ENCODE data around the gene FBRSL1.

FBRSL1 gene

DNA sequence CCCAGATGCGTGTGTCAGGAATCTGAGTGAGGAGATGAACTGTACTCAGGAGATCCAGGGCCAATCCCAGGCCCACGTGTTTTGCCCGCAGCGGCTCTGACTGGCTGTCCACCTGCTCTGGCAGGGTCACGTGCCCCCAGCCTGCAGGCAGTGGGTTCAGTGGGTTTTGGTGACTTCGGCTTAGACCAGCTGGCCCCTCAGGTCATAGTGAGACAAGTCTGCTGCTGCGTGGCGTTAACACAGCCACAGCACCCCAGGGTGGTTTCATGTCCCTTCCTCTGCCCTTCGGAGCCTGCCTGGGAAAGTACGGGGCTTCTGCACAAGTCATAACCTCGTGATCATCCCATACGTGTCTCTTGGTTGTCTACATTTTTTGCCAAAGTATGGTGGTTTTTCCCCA, 2.6 kb downstream of the FBRSL1 start:
- Histone ChIP-seq H3K79me2 (ENCODE audit: insufficient read depth, low read depth) (no peaks in the 10 kb centered on the region), H3K4me2 (no peak overlapping the region), H3K27ac (no peak overlapping the region), H4K20me1 (ENCODE audit: insufficient read depth) (no peaks in the 10 kb centered on the region), H3K9ac (no peak overlapping the region), H3K27me3 (ENCODE audit: insufficient read depth, low read depth) (no peaks in the 10 kb centered on the region; the same call in 1 of the 2 replicates), H3K4me1 (ENCODE audit: low read depth, poor library complexity, severe bottlenecking) (no peaks in the 10 kb centered on the region), H3K36me3 (ENCODE audit: insufficient read depth) (no peaks in the 10 kb centered on the region), H2AFZ (ENCODE audit: low read depth) (no peak overlapping the region), H3K4me3 (IDR thresholded peaks at IDR 0.05; ENCODE audit: insufficient read depth, low read depth, low read length) (no peak overlapping the region)
- TF ChIP-seq, protein P1, sequence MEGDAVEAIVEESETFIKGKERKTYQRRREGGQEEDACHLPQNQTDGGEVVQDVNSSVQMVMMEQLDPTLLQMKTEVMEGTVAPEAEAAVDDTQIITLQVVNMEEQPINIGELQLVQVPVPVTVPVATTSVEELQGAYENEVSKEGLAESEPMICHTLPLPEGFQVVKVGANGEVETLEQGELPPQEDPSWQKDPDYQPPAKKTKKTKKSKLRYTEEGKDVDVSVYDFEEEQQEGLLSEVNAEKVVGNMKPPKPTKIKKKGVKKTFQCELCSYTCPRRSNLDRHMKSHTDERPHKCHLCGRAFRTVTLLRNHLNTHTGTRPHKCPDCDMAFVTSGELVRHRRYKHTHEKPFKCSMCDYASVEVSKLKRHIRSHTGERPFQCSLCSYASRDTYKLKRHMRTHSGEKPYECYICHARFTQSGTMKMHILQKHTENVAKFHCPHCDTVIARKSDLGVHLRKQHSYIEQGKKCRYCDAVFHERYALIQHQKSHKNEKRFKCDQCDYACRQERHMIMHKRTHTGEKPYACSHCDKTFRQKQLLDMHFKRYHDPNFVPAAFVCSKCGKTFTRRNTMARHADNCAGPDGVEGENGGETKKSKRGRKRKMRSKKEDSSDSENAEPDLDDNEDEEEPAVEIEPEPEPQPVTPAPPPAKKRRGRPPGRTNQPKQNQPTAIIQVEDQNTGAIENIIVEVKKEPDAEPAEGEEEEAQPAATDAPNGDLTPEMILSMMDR (conservative IDR thresholded peaks at IDR 0.05; ENCODE audit: low read depth, low read length), result no peak

DNA sequence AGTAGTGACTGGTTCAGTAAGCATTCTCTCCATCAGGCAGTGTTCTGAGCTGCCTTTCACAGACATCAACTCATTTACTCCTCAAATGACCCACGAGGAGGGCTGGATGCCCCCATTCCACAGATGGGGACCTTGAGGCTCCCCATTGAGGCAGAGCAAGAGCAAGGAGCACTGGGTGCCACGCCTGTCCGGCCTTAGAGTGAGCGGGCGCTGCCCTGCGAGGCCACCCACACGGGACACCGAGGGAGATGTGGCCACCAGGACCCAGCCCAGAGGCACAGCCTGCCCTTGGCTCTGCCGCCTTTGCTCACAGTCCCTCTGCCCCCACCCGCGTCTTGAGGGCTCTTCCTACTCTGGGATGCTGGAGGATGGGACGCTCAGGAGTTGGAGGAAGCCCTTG, 3.0 kb downstream of the FBRSL1 start:
- H3K27ac ChIP-seq, result no peak overlapping the region
- H3K4me2 ChIP-seq, result no peak overlapping the region
- H3K9ac ChIP-seq, result no peak overlapping the region

DNA sequence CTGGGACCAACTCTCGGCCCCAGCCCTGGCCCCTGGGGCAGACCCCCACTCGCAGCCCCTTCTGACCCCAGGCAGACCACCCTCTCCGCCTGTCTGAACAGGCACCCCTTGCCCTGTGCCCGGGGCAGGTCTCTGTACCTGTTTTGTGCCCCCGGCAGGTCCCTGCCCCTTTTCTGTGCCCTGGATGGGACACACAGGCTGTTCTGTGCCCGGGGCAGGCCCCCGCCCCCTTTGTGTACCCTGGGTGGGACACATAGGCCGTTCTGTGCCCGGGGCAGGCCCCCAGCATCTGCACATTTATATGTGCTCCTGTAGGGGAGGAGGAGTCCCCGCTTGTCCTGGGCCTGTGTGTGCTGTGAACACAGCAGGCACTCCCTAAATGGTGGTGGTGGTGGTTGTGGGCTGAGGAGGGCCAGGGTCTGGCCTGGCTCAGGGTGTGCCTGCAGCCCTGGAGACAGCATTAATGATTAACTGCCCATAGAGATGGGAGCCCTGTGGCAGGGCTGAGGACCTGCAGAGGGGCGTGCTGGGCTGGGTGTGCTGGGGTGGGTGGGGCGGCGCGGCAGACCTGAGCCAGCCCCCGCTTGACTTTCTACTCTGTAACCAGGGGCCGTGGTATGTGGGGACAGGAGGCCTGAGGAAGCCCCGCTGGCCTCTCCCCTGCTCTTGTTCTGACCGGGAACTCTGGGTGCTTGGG, 3.7 kb downstream of the FBRSL1 start:
- Histone ChIP-seq H4K20me1 (ENCODE audit: insufficient read depth) (no peaks in the 10 kb centered on the region), H3K27me3 (ENCODE audit: insufficient read depth, low read depth) (no peaks in the 10 kb centered on the region), H3K9ac (no peak overlapping the region), H3K4me3 (IDR thresholded peaks at IDR 0.05; ENCODE audit: insufficient read depth, low read depth, low read length) (no peak overlapping the region), H3K79me2 (ENCODE audit: insufficient read depth, low read depth) (no peaks in the 10 kb centered on the region), H3K4me1 (ENCODE audit: low read depth, poor library complexity, severe bottlenecking) (no peaks in the 10 kb centered on the region), H3K27ac (no peak overlapping the region), H3K36me3 (ENCODE audit: insufficient read depth) (no peaks in the 10 kb centered on the region), H2AFZ (ENCODE audit: low read depth) (no peak overlapping the region), H3K4me2 (no peak overlapping the region)
- TF ChIP-seq, protein P1 (conservative IDR thresholded peaks at IDR 0.05; ENCODE audit: low read depth, low read length), result no peak

More for the DNA sequence above, 3.0 kb downstream of the FBRSL1 start:
- Histone ChIP-seq H3K4me1 (ENCODE audit: low read depth, poor library complexity, severe bottlenecking) (no peaks in the 10 kb centered on the region), H3K79me2 (ENCODE audit: insufficient read depth, low read depth) (no peaks in the 10 kb centered on the region), H2AFZ (ENCODE audit: low read depth) (no peak overlapping the region), H3K36me3 (ENCODE audit: insufficient read depth) (no peaks in the 10 kb centered on the region), H4K20me1 (ENCODE audit: insufficient read depth) (no peaks in the 10 kb centered on the region), H3K27me3 (ENCODE audit: insufficient read depth, low read depth) (no peaks in the 10 kb centered on the region; the same call in 1 of the 2 replicates), H3K4me3 (IDR thresholded peaks at IDR 0.05; ENCODE audit: insufficient read depth, low read depth, low read length) (no peak overlapping the region)
- TF ChIP-seq, protein P1 (conservative IDR thresholded peaks at IDR 0.05; ENCODE audit: low read depth, low read length), result no peak

DNA sequence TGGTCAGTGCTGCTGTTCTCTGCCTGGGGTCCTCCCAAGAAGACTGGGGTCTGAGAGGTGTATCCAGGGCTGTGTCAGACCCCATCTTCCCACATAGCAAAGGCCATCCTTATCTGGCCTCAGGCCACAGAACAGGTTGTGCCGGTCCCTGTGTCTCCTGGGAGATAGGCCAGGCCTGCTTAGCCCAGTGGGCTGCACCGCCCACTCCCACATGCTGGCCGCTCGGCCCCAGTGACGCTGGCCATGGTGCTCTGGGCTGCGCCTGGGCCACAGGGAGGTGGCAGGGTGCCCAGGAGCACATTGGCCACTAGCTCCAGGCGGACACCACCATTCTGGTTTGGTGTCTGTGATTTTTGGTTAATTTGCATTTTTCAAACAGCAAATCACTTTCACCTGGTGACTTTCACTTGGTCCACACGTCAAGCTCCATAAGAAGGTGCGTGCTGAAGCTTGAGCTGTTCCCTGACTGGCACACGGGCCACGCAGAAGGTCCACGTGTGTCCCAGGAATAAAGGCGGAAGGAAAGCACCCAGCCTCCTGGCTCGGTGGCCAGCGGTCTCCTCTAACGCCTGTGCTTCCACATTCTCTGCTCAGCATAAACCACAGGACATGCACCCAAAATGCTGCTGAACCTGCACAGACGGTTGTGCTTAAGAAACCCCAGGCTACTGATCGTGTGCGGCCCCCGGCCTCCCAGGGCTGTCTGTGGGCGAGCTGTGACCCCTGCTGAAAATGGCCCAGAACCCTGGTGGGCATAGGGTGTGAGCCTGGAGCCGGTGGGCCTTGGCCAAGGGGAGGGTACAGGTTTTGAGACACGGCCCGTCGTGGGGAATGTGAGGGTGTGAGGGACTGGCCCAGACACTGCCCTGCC, 4.6 kb downstream of the FBRSL1 start:
- Histone ChIP-seq H3K9ac (no peak overlapping the region), H3K4me3 (IDR thresholded peaks at IDR 0.05; ENCODE audit: insufficient read depth, low read depth, low read length) (no peak overlapping the region), H3K27ac (no peak overlapping the region), H3K4me1 (ENCODE audit: low read depth, poor library complexity, severe bottlenecking) (no peaks in the 10 kb centered on the region), H4K20me1 (ENCODE audit: insufficient read depth) (no peaks in the 10 kb centered on the region), H3K4me2 (no peak overlapping the region), H3K36me3 (ENCODE audit: insufficient read depth) (no peaks in the 10 kb centered on the region), H3K27me3 (ENCODE audit: insufficient read depth, low read depth) (no peaks in the 10 kb centered on the region), H3K79me2 (ENCODE audit: insufficient read depth, low read depth) (no peaks in the 10 kb centered on the region), H2AFZ (ENCODE audit: low read depth) (no peak overlapping the region)
- TF ChIP-seq, protein P1 (conservative IDR thresholded peaks at IDR 0.05; ENCODE audit: low read depth, low read length), result no peak

Data from KMS-11 (cell line).